ENCODE measurements around the gene IKZF4.
"Not testable (repeated sequence)": the region's sequence is repeated elsewhere in the genome, so short reads cannot be mapped to it uniquely, and the experiment has no call there.

Gene IKZF4

DNA sequence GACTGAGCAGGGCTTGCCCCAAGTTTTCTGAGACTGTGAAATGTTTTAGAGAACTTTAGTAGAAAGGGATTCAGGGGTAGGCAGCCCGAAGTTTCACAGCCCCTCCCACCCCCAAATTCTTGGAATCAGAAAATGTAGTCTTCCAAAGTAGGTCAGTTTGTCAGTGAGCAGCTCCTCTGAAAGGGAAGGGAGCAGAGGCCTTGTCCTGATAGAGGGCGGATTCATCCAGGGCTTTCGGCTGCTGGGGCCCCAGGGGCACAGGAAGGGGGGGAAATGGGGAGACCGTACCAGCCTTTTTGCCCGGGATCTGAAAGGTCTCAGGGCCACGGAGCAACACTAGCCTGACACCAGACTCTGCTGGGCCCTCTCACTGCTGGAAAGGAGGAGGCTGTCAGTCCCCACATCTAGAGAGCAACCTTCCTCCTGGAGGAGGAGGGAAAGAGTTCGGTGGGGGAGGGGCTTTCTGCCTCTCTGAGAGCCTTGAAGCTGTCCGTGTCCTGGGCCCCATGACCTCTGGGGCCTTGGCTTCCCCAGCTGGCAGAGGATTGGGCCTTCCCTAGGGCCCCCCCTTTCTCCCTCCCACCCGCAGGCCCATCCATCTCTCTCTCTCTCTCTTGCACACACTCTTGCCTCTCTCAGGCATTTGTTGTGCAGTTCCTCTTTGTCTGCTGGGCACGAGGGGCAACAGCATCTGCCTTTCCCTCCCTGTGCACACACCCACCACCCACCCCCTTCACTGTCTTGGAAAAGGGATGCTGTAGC lies at the start of gene IKZF4:
TSS of gene IKZF4 (plus strand) at position 621 of the 762 bp plus-strand sequence. CDS start 451 bp downstream, outside the sequence.
- DNase-seq, result no peak

DNA sequence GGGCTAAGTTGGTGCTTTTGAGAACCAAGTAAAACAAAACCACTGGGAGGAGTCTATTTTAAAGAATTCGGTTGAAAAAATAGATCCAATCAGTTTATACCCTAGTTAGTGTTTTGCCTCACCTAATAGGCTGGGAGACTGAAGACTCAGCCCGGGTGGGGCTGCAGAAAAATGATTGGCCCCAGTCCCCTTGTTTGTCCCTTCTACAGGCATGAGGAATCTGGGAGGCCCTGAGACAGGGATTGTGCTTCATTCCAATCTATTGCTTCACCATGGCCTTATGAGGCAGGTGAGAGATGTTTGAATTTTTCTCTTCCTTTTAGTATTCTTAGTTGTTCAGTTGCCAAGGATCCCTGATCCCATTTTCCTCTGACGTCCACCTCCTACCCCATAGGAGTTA lies 48.8 kb upstream of the IKZF4 start:
- DNase-seq, result no peak

DNA sequence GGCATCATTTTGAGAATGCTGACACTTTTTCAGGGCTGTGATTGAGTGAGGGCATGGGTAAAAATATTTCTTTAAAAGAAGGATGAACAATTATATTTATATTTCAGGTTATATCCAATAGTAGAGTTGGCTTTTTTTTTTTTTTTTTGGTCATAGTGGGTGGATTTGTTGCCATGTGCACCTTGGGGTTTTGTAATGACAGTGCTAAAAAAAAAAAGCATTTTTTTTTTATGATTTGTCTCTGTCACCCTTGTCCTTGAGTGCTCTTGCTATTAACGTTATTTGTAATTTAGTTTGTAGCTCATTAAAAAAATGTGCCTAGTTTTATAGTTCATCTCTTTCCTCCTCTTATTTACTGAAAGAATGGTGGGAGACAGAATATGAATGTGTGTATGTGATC lies 48.4 kb upstream of the IKZF4 start:
- no peak for DNase-seq

DNA sequence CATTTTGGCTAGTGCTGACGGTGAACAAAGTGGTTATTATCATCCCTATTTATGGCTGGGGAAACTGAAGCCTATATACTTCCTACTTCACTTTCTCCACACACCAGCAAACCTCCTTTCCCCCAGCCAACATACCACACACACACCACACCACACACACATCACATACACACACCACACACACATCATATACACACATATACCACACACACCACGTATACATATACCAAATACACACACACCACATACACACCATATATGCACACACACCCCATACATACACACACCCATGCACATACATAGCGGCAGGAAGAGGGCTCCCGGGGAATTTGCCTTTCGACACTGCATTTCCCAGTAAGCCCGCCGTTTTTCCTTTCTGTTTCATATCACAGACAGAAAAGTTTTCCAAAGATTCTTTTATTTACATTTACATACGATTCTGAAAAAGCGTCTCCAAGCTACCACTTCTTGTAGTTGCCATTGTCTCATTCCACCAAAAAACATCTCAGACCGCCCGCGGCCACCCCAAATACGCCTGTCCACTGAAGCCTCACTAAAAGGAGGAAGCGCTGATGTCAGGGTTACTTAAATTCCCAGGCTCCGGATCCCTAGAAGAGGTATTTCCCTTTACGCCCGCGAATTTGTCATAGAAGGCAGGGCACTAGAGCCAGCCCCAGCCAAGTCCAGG lies 47.8 kb upstream of the IKZF4 start:
- no peak for DNase-seq

DNA sequence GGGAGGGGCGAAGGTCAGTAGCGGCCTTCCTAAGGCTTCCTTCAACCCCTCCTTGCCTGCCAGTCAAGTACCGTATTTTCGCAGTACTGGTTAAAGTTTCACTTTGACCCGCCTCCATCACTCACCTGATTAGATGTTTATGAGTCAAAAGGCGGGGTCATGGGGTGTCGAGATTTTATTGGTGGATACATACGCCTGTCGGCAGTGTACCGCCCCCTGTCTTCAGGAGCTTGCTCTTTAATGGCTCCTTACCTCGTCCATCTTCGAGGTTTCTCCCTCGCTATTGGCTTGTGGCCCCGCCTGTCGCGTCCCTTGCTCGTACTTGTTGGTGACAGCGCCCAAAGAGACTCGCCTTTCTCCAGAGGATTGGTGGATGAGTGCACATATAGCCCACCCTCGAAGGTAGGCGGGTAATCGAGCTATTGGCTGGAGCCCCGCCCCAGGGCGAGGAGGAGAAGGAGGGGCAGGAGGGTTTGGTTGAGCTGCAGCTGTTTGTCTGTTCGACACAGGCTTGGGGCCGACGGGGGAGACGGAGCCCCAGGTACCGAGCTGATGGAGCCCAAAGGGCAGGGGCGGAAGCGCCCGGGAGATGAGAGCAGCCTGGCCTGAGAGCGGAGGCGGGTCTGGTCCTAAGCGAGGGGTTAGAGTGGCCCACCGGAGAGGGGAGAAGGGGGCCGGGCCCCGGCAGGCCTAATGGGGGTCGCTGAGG lies 47.1 kb upstream of the IKZF4 start, which contains the start of gene RAB5B:
TSS of gene RAB5B (plus strand) at position 480 of the 709 bp plus-strand sequence. CDS start 12,883 bp downstream, outside the sequence.
- DNase-seq, result peak; percentile 98 to 99

DNA sequence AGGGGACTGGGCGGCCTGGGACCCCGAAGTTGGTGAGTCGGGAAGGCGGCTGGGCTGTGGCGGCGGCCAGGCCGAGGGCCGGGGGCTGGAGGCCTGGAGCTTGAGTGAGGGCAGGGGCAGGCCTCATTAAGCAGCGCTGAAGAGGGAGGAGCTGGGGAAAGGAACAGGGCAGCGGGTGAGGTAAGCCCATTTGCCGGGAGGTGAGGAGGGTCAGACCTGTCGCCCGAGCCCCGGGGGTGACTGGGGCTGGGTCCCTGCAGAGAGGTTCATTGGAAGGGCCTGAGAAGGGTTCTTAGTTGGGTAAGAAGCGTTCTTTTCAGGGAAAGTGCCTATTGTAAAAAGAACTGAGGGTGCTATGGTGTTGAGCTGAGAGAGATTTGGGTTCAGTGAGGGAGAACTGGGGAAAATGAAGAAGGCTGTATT lies 46.5 kb upstream of the IKZF4 start:
- peak; percentile 22 to 34 for DNase-seq

DNA sequence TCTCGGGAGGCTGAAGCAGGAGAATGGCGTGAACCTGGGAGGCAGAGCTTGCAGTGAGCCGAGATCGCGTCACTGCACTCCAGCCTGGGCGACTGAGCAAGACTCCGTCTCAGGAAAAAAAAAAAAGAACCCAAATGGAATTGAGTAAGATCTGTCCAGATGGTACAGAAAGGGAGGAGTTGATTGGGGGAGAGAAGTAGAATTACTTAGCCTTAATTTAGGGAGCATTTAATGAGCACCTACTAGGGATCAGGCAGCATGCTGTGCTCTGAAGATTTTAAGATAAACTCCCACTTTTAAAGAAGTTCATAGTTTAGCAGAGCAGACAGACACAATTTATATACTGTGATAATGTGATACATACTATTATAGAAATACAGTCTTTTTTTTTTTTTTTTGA lies 42.5 kb upstream of the IKZF4 start:
- no peak for DNase-seq

DNA sequence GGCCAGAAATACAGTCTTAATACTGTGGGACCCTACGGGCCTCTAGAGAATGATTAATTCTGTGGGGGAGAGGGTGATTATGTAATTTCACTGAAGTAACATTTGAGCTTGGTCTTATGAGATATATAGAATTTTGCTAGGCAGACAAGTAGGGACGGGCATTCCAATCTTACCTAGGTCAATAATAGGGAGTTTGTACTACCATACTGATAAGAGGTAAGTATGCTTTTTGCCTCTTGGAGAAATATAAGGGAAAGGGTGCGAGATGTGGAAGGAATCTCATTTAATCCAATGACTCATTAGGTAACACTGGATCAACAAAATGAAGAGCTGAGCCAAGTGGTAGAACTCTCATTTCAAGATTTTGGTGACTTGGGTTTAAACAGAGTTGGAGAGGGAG lies 41.8 kb upstream of the IKZF4 start:
- DNase-seq, result no peak

DNA sequence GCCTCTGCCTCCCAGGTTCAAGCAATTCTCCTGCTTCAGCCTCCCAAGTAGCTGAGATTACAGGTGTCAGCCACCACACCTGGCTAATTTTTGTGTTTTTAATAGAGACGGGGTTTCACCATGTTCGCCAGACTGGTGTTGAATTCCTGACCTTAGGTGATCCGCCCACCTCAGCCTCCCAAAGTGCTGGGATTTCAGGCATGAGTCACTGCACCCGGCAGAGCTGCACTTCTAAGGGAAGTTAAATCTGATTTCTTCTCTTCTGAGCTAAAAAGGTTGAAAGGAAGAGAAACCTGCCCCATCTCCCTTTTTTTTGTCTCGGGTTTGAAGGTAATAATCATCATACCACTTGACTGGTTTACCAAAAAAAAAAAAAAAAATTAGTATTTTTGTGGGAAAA lies 39.0 kb upstream of the IKZF4 start:
- DNase-seq, result not testable (repeated sequence)

DNA sequence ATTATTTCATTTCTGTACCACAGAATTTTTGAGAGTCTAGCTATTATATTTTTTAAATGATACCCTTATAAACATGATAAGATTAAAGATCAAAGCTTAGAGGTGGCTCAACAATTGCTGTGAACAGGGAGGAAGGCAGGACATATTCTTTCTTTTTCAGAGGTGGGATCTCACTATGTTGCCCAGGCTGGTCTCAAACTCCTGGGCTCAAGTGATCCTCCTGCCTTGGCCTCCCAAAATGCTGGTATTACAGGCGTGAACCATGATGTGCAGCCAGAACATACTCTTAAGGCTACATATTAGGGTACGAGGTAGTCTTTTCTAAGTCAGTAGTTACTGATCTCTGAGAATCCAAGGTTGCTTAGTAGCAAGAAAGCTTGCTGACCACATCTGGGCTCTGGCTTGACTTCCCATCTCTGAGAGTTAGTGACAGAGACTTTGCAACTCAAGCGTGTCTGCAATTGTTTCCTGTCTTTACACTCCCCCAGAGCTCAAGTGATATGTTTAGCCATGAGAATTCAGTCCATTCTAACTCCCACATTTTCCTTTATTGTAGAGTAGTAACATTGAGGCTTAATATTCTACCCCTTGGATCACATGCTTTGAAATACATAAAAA lies 38.4 kb upstream of the IKZF4 start:
- DNase-seq, result no peak

DNA sequence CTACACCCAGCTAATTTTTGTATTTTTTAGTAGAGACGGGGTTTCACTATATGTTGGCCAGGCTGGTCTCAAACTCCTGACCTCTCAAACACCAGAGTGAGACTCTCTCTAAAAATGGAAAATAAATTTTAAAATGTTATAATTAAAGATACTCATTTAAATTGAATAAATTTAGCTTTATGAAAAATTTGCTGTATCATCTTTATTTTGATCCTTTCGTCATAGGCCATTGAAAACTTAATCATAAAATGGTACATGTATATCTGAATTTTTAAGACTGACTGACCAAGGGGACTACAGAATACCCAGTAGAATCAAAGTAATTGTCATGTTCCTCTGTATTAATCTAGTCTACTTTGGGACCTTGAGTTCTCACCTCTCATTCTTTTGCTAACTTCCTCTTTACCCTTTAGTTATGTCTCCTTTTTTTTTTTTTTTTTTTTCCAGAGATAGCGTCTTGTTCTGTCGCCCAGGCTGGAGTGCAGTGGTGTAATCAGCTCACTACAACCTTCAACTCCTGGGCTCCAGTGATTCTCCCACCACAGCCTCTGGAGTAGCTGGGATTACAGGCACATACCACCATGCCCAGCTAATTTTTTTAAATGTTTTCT lies 37.5 kb upstream of the IKZF4 start:
- DNase-seq, result no peak

DNA sequence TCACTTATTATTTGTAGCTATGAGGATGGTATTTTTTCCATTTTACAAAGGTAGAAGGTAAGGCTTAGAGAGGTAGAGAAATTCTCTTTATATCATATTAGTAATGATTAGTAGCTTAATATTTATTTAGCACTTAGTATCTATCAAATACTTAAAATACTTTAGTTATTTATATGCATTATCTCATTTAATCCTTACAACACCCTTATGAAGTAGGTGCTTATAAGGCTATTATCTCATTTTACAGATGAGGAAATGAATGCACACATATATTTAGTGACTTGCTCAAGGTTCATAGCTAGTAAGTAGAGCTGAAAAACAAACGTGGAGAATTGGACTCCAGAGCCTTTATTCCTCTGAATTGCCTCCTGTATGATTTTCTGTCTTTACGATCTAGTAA lies 36.0 kb upstream of the IKZF4 start:
- no peak for DNase-seq

DNA sequence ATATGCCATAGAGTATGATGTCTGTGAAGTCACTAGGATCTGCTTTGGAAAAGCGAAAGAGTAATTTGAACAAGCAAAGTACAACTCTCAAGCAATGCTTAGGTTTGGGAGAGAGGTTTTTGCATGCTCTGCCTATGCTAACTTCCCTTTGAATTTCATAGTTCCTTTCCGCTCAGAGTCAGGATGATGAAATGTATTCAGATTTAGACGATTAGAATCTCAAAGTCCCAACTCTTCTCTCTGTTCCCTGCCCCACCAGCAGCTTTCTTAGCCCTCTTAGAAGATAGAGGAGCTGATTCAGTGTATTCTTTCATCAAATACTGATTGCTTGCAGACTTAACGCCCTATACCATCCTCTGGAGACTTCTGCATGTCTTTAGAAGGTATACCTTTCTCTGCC lies 35.5 kb upstream of the IKZF4 start:
- DNase-seq, result no peak

DNA sequence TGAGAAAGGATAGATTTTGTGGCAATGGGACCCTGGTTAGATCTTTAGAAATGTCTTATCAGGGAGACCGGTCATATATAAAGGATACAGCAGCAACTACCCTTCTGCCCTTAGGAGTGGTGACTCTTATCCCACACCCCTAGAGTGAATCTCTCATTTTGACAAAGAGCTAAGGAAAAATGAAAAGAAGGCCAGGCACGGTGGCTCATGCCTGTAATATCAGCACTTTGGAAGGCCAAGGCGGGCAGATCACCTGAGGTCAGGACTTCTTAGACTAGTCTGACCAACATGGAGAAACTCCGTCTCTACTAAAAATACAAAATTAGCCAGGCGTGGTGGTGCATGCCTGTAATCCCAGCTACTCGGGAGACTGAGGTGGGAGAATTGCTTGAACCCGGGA lies 34.9 kb upstream of the IKZF4 start:
- DNase-seq, result not testable (repeated sequence)

DNA sequence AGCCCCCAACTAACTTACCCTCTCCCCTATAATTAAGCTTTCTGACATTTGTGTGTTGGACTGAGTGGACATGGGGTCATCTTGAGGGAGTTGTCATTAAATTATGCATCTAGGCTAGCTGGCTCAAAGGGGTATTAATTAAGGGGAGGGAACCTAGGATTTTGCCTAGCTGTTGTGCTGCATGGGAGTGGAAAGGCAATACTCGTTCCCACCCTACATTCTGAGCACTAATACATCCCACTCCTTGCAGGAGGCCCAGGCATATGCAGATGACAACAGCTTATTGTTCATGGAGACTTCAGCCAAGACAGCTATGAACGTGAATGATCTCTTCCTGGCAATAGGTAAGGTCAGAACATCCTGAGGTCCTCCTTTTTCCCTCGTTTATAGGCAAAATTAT lies 29.7 kb upstream of the IKZF4 start:
- no peak for DNase-seq

DNA sequence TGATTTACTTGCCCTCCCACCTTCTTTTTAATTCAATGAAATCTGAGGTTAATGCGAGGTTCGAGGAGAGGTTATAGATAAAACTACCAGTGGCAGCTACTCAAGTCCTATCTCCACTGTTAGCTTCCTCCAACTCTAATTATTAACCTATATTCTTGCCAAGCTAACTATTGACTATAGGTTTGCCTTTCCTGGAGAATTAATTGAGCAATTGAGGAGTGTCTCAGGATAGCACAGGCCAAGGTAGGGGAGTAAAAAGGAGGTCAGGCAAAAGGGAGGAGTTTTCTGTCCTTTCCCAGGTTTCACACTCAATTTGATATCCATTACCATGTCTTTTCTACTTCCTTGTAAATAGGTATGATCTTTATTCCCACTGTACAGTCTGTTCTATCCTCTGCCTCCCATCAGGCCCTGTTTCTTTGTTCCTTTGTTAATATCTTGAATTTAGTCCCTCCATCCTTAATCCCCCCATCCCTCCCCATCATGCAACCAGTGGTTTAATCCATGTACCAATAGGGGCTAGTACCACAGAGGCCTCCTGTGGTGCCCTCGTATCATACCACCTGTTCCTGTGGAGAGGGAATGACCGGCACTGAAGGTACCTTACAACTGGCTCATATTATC lies 27.5 kb upstream of the IKZF4 start:
- DNase-seq, result no peak

DNA sequence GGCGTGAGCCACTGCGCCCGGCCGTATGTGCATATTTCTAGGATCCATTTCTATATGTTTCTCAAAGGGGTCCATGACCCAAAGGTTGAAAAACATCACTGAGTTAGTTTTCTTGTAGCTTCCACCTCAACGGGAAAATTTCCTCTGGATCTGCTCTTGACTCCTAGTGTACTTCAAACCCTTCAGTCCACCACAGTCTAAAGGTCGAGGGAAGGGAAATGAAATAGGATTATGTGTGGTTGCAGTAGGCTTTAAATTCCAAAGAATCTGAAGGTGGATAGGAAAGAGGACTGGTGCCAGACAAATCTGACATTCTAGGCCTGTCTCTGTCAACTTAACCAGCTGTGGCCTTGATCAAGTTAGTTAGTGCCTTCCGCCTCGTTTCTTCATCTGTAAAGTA lies 25.5 kb upstream of the IKZF4 start:
- no peak for DNase-seq

DNA sequence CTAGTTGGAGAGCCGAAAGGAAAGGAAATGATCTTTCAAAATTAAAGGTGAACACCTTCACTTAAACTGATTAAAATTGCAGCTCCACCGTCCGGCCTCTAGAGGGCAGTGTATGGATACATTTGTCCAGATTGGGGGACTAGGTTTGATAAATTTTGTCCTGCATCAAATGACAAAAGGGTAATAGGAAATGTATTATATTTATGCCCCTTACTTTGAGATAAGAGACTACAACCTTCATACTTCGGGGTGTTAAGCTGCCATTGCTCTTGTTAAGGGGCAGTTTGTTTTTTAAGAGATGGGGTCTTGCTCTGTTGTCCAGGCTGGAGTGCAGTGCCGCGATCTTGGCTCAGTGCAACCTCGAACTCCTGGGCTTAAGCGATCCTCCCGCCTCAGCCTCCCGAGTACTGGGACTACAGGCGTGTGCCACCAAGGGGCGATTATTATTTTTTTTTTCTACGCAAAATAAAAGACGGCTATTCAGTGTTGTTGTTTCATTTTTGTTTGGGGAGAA lies 24.6 kb upstream of the IKZF4 start:
- DNase-seq, result peak; percentile 46 to 66

DNA sequence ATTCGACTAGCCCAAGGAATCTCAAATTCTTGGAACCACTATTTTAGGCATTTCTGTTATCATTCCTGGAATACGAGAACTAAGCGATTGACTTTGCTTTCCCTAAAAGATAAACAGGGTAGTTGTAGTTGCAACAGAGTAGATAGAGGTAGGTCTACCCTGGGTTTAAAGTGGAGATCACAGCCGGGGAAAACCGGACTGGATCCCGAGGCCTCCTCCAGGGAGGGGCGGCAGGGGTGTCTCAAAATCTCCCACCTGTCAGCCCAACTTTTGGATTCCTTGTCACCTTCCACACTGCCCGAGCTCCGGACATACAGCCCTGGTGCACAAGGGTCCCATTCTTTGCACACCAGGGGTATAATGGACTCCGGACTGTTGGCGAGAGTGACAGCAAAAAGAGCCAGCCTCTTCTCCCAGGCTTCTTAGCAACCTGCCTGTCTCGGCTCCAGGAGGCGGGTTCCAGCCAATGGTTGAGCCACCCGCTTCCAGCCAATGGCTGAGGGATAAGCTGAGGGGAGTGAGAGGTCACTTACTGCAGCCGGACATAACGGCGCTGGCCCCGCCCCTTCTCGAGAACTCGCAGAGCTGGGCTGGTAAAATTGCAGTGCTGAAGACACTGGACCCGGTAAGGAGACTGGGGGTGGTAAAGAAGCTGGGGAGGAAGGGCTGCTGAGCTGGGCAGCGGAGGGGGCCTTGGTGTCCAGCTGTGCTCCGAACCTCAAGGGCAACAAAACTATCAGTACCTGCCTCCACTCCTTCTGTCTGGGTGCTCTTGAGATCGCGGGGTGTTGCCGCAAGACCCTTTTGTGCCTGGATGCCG lies 23.9 kb upstream of the IKZF4 start, which contains the start of gene SUOX:
TSS of gene SUOX (plus strand) at position 562 of the 820 bp plus-strand sequence. CDS start 4,946 bp downstream, outside the sequence.
- peak; percentile 64 to 91 for DNase-seq

DNA sequence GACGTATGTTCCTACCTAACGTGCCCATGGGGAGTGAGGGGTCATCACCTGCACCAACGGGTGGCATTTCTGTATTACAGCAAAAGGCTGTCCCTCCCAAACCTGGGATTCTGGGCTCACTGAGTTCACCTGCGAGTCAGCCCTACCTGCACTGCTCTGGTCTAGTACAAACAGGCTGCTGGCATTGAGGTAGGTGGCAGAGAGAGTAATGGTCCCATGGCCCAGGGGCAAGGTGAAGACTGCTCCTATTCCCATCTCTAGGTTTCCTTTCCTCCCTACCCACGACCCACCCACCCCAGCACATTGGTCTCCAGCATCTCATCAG lies 23.3 kb upstream of the IKZF4 start:
- DNase-seq, result no peak

DNA sequence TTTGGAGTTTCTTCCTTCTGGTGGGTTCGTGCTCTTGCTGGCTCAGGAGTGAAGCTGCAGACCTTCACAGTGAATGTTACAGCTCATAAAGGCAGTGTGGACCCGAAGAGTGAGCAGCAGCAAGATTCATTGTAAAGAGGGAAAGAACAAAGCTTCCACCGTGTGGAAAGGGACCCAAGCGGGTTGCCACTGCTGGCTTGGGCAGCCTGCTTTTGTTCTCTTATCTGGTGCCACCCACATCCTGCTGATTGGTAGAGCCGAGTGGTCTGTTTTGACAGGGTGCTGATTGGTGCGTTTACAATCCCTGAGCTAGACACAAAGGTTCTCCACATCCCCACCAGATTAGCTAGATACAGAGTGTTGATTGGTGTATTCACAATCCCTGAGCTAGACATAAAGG lies 21.3 kb upstream of the IKZF4 start:
- DNase-seq, result not testable (repeated sequence)
